SK-N-SH treated with all-trans-retinoic acid at 6 μM for 48 hours (cell line): ENCODE data around the gene PNMA6F.

Experiments
- ARNTL ChIP-seq: fragments of 450-650 bp; formaldehyde crosslinking; IDR thresholded peaks from 2 replicates; pipeline ENCODE4 v1.5.0; 2020; ENCODE audit warnings: low read depth, mild to moderate bottlenecking, moderate library complexity, borderline replicate concordance
- GLIS3 ChIP-seq: fragments of 250-450 bp; sonication (Bioruptor Pico); IDR thresholded peaks from 2 replicates; pipeline ENCODE4 v1.5.0; 2020; ENCODE audit warnings: mild to moderate bottlenecking, moderate library complexity
- ISL1 ChIP-seq: fragments of 250-450 bp; sonication (Bioruptor Pico); IDR thresholded peaks from 2 replicates; pipeline ENCODE4 v2.1.2; 2022; ENCODE audit warnings: mild to moderate bottlenecking, moderate library complexity
- PATZ1 ChIP-seq: fragments of 250-450 bp; sonication (Bioruptor Pico); IDR thresholded peaks from 2 replicates; pipeline ENCODE4 v1.8.0; 2020; ENCODE audit warnings: mild to moderate bottlenecking, moderate library complexity, borderline replicate concordance
- TCF4 ChIP-seq: fragments of 250-450 bp; sonication (Bioruptor Pico); IDR thresholded peaks from 2 replicates; pipeline ENCODE4 v1.8.0; 2021; ENCODE audit warnings: mild to moderate bottlenecking, moderate library complexity, borderline replicate concordance

- no peak for TF ChIP-seq ISL1
- no peak for TF ChIP-seq TCF4 (CRISPR knock-in tag)
- TF ChIP-seq PATZ1 (CRISPR knock-in tag), result no peak
- TF ChIP-seq GLIS3 (CRISPR knock-in tag), result no peak
- no peak for TF ChIP-seq ARNTL (CRISPR knock-in tag)
These were observed 44.1 kb upstream of the PNMA6F start for GRCh38 chrX:153365670-153366069.
